Measurements from ENCODE around the gene MED23. TPM values are rescaled to one million over a fixed set of nuclear protein-coding genes. Genes with fewer than 3 reads are reported as not detected.

The MED23 gene
- total RNA-seq, 4 donors from 2014 or later: 20.1 to 29.0 (median 25.2) TPM

DNA sequence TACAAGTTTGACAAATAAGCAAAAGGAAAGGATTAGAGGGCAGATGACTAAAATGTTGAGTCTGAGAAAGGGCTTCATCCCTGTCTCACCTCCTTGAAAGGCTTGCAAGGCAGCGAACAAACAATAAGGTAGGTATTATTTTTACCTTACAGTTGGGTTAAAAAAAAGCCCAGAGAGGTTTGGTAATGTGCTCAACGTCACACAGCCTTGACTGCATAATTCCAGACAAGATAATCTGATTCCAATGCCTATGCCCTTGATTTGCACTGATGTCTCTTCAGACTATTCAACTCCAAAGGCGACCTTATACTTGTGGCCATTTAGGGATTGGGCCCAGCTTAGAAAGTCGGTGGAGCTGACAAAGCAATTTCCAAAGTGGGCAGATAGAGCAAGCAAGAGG is 53.4 kb downstream of the MED23 start:
- intact Hi-C loops (cut with DNase I; ENCODE audit: low total_unique reads): no loop called here
- no peak overlapping the region for H3K4me3 ChIP-seq (ENCODE audit: low read depth, poor library complexity, severe bottlenecking)
- WGBS, 2 donors: 94 to 95% methylated on average over 4 of the region's 4 CpGs
- no peak for DNase-seq (ENCODE audit: low spot score in 2 of 2)
- TF ChIP-seq, protein P1, sequence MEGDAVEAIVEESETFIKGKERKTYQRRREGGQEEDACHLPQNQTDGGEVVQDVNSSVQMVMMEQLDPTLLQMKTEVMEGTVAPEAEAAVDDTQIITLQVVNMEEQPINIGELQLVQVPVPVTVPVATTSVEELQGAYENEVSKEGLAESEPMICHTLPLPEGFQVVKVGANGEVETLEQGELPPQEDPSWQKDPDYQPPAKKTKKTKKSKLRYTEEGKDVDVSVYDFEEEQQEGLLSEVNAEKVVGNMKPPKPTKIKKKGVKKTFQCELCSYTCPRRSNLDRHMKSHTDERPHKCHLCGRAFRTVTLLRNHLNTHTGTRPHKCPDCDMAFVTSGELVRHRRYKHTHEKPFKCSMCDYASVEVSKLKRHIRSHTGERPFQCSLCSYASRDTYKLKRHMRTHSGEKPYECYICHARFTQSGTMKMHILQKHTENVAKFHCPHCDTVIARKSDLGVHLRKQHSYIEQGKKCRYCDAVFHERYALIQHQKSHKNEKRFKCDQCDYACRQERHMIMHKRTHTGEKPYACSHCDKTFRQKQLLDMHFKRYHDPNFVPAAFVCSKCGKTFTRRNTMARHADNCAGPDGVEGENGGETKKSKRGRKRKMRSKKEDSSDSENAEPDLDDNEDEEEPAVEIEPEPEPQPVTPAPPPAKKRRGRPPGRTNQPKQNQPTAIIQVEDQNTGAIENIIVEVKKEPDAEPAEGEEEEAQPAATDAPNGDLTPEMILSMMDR (IDR thresholded peaks at IDR 0.05): no peak
- no peak for TF ChIP-seq POLR2A (IDR thresholded peaks at IDR 0.05)

DNA sequence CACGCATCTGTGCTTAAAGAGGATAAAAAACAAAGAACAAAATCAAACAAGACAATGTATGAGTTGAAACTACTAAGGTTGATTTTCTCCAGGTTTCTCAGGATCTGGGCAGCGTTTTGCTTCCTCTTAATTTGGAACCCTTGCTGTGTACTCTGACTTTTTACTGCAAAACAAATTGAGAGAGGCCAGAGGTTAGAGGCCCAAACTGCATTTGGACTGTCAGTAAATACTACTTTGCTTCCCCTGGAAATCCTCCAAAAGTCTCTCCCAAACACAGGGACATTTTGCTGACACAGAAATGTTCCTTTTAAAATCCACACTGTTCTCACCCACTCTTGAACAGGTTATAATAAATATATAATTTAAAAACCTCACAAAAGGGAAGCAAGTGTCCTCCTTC is 53.9 kb downstream of the MED23 start:
- DNase-seq (ENCODE audit: low spot score in 2 of 2): no peak
- H3K4me3 ChIP-seq (ENCODE audit: low read depth, poor library complexity, severe bottlenecking): no peak overlapping the region
- intact Hi-C loops (cut with DNase I; ENCODE audit: low total_unique reads): no loop called here
- TF ChIP-seq POLR2A (IDR thresholded peaks at IDR 0.05): no peak
- TF ChIP-seq, protein P1 (IDR thresholded peaks at IDR 0.05): no peak
- WGBS, 2 donors: 70 to 72% methylated on average over 2 of the region's 2 CpGs

DNA sequence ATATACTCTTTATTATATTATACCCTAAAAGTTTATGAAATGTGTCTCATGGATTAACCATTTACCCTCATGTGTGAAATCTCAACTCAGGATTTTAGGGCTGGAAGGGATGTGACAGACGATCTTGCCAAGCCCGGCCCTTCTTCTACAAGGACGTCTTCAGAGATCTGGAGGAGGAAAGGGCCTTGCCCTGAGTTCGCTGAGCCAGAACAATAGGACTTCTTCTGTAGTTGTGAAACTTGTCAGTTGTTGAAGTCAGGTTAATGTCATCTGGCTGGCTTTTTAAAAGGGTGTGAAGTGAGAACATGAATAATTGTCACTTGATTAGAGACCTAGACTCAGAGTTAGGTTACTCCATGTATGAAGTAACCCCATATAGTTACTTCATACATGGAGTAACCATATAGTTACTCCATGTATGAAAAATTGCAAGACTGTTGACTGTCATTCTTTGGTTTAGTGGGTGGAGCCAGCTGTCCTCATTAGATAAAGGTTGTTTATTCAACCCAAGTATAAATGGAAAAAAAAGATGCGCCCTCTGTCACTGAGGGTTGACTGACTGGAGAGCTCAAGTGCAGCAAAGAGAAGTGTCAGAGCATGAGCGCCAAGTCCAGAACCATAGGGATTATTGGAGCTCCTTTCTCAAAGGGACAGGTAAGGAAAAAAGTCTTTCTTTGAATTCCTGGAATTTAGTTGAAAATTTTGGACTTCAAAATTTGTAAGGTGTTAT is 55.2 kb downstream of the MED23 start, which contains the start of gene ARG1:
TSS of gene ARG1 (plus strand) at position 541 of the 730 bp plus-strand sequence. CDS start at position 598, 57 bp downstream.
- WGBS, 2 donors: 89 to 90% methylated on average over 6 of the region's 6 CpGs
- TF ChIP-seq, protein P1 (IDR thresholded peaks at IDR 0.05): no peak
- TF ChIP-seq POLR2A (IDR thresholded peaks at IDR 0.05): no peak

DNA sequence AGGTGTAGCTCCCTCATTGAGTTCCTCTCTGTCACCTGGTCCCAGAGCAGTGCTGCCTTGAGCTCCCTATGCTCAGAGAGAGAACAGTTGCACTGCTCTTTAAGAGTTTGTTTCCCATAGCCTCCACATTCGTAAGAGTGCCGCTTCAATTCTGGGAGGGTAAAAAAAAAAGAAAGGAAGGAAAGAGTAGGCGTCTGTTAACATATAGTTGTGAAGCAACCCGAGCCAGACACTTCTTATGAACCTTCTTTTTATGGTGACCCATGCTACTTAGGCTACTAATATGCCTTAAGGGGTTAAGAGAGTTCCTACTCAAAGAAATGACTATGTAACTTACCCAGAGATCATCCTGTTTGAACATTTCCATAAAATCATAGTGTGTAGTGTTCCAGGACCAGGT is 59.3 kb downstream of the MED23 start:
- no peak overlapping the region for H3K4me3 ChIP-seq (ENCODE audit: low read depth, poor library complexity, severe bottlenecking)
- no peak for DNase-seq (ENCODE audit: low spot score in 2 of 2)
- WGBS, 2 donors: 80 to 82% methylated on average over 4 of the region's 4 CpGs
- TF ChIP-seq POLR2A (IDR thresholded peaks at IDR 0.05): no peak
- TF ChIP-seq, protein P1 (IDR thresholded peaks at IDR 0.05): no peak
- intact Hi-C loops (cut with DNase I; ENCODE audit: low total_unique reads): no loop called here

More for the DNA sequence above, 55.2 kb downstream of the MED23 start, which contains the start of gene ARG1:
- no peak for DNase-seq (ENCODE audit: low spot score in 2 of 2)
- intact Hi-C loops (cut with DNase I; ENCODE audit: low total_unique reads): no loop called here
- no peak within 1 kb of the TSS for H3K4me3 ChIP-seq (ENCODE audit: low read depth, poor library complexity, severe bottlenecking)

DNA sequence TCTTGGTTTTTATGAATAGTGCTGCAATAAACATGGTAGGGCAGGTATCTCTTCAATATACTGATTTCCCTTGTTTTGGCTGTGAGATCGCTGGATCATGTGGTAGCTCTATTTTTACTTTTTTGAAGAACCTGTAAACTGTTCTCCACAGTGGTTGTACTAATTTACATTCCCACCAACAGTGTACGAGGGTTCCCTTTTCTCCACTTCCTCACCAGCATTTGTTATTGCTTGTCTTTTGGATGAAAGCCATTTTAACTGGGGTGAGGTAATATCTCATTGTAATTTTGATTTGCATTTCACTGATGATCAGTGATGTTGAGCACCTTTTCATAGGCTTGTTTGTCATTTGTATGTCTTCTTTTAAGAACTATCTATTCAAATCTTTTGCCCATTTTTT is 63.0 kb downstream of the MED23 start:
- no peak for DNase-seq (ENCODE audit: low spot score in 2 of 2)
- intact Hi-C loops (cut with DNase I; ENCODE audit: low total_unique reads): loop anchor here (1.0 kb wide), 1 partner anchor 24 kb away; no protein-coding TSS in a partner anchor
- no peak overlapping the region for H3K4me3 ChIP-seq (ENCODE audit: low read depth, poor library complexity, severe bottlenecking)
- TF ChIP-seq POLR2A (IDR thresholded peaks at IDR 0.05): no peak
- TF ChIP-seq, protein P1 (IDR thresholded peaks at IDR 0.05): no peak
- 43 to 49% methylated on average over 2 of the region's 2 CpGs for WGBS, 2 donors

Measured in lower leg skin (tissue), 4 donors.